C4-2B (cell line): Measurements from ENCODE around the gene PSTPIP2.

Experiments used
- ZFX ChIP-seq: fragments of 450-650 bp; IDR thresholded peaks from 2 replicates; pipeline ENCODE4 v1.6.1; 2017
- TF ChIP-seq, protein P1 (sequence below): fragments of 450-650 bp; conservative IDR thresholded peaks from 2 replicates; pipeline ENCODE4 v1.5.1; 2017; ENCODE audit warnings: mild to moderate bottlenecking

DNA sequence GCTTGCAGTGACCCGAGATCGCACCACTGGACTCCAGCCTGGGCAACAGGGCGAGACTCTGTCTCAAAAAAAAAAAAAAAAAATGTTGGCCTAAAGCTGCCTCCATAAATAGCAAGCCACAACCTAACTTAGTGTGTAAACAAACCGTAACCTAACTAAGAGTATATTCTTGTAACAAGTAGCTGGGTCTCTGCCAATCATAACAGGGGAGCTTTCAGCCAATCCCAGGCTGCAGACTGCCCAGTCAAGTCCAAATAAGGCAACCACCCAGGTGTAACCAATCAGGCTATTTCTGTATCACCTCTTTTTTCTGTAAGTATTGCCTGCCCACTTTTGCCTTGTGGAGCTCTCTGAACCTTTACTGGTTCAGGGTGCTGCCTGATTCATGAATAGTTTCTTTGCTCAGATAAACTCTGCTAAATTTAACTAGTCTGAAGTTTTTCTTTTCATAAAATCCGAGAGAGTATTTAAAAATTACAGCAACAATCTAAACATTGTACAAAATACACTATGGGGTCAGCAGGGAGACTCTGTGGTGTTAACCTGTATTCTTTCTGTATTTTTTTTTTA, 4.5 kb downstream of the PSTPIP2 start:
- TF ChIP-seq, protein P1, sequence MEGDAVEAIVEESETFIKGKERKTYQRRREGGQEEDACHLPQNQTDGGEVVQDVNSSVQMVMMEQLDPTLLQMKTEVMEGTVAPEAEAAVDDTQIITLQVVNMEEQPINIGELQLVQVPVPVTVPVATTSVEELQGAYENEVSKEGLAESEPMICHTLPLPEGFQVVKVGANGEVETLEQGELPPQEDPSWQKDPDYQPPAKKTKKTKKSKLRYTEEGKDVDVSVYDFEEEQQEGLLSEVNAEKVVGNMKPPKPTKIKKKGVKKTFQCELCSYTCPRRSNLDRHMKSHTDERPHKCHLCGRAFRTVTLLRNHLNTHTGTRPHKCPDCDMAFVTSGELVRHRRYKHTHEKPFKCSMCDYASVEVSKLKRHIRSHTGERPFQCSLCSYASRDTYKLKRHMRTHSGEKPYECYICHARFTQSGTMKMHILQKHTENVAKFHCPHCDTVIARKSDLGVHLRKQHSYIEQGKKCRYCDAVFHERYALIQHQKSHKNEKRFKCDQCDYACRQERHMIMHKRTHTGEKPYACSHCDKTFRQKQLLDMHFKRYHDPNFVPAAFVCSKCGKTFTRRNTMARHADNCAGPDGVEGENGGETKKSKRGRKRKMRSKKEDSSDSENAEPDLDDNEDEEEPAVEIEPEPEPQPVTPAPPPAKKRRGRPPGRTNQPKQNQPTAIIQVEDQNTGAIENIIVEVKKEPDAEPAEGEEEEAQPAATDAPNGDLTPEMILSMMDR: no peak
- TF ChIP-seq ZFX: no peak
